GM21723 (cell line): ENCODE data around the gene SLC26A1.
"Not testable (repeated sequence)": the region's sequence is repeated elsewhere in the genome, so short reads cannot be mapped to it uniquely, and the experiment has no call there.

Experiments used
- ATAC-seq: cut with Tn5 transposase; IDR thresholded peaks from one replicate; pipeline ENCODE4 v1.9.1; 2021; ENCODE audit warnings: mild to moderate bottlenecking, moderate library complexity; ENCODE audit not compliant: unreplicated experiment

The SLC26A1 gene

GRCh38 chr4:985123-985830 lies 7.9 kb downstream of the SLC26A1 start:
- no peak for ATAC-seq

GRCh38 chr4:984336-985054 lies 8.7 kb downstream of the SLC26A1 start:
- ATAC-seq: no peak

DNA sequence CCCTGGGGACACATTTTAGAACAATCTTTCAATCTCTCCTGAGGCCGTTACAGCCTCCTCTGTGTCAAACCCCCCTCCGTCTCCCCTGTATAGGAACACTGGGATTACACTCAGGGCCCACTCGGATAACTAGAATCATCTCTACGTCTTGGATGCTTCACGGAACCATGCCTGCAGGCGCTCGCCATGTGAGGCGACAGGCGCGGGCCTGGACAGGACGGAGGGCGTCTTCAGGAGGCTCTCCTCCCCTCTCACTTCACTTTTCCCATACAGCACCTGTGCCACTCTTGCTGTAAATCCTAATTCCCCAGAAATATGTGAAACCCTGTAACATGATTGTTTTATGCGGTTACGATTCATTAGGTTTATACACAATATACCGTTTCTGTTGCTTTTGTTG lies 10.4 kb downstream of the SLC26A1 start:
- no peak for ATAC-seq

GRCh38 chr4:982291-982690 lies 10.9 kb downstream of the SLC26A1 start:
- ATAC-seq: no peak

DNA sequence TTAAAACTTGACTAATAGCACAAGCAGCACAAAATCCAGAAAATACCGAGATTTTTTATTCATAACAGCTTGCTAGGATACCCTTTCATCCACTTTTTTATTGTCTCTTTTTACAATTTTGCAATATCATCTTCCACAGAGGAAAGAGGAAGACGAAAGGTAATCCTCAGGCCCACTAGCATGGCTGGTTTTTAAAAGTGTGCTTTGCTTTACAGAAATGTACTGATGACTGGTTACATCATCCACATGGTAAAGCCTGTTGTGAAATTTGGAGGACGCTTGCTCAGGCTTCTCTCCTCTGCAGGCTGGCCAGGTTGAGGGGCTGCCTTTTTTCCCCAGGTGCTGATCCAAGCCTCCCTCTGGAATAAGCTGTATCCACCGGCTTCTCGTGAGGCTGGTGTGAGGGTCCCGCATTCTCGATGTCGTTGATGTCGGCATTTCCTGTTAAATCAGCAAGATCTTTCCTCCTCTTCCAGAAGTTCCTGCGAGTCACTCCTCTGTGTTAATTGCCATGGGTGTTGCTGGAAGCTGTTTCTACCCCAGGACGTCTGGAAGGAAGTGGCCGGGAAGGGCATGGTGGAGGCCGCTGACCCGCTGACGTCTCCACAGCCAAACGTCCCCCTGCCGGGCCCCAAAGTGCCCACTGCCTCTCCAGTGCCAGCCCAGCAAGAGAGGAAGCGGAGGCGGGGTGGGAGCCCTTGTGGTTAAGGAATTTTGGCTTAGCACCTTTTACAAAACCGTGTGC lies 14.1 kb downstream of the SLC26A1 start:
- ATAC-seq: no peak

- ATAC-seq: not testable (repeated sequence)
Measured at GRCh38 chr4:976016-976415, 17.2 kb downstream of the SLC26A1 start.

GRCh38 chr4:974668-975067 lies 18.5 kb downstream of the SLC26A1 start:
- ATAC-seq: no peak

GRCh38 chr4:973431-974397 lies 19.5 kb downstream of the SLC26A1 start, which contains the start of gene DGKQ:
Gene DGKQ (minus strand): TSS chr4:973569. CDS start chr4:973482, 87 bp downstream.
- ATAC-seq: peak; percentile 57

GRCh38 chr4:972651-973424 lies 20.4 kb downstream of the SLC26A1 start:
- peak; percentile 34 for ATAC-seq

GRCh38 chr4:971666-972500 lies 21.3 kb downstream of the SLC26A1 start:
- no peak for ATAC-seq

DNA sequence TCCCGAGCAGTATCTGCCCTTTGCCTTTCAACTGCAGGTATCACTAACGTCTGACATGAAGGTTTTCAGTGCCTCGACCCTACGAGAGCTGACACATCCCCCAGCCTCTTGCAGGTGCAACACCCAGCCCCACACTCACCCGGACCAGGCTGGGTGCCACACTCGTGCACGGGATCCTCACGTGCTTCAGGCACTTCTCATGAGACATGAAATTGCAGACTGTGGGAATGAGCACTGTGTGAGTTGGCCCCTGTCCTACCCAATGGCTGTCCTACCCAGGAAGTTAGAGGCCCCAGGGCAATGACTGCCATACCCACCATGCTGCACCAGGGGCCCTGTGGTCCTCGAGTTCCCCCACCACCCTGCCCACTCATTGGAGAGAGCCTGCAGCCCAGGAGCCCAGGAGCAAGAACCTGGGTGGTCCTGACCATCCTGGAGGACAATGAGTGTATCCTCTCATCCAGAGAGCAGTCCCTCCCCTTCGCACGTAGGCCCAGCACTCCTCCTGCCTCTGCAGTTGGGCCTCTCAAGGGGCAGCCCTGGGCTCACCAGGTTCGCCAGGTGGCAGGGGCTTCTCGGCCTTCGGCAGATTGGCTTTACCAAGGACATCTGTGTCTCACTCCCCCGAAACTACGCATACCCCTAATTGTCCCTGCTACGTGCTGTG lies 22.2 kb downstream of the SLC26A1 start:
- no peak for ATAC-seq

GRCh38 chr4:970046-970745 lies 23.0 kb downstream of the SLC26A1 start:
- ATAC-seq: no peak

DNA sequence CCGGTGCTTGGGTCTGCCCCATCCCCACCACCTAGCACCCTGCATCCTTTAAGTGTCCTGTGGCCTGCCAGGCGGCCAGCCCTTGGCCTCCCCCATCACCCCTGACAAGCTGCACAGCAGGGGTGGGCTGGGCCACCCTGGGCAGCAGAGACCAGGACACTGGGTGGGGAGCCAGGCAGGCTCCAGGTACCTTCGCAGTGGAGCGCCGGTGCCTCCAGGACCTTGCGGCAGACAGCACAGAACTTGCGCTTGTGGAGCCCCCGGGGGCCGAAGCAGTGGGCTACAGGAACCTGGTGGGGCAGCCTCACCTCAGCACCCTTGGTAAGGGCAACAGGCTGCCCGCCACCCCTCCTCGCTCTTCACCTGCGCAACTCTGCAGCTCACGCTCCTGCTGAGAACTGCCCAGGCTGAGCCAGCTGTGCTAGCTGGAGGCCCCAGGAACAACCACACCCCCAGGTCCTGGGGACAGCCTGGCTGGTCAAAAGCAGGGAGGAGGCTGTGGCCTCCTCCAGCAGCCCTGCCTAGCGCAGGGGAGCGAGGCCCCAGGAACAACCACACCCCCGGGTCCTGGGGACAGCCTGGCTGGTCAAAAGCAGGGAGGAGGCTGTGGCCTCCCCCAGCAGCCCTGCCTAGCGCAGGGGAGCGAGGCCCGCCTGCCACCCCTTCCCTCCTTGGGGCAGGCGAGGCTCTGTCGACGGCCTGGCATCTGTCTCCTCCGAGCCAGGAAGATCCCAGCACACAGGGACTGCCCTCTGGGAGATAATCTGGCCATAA lies 24.4 kb downstream of the SLC26A1 start:
- no peak for ATAC-seq

- no peak for ATAC-seq
Measured at GRCh38 chr4:968221-968620, 25.0 kb downstream of the SLC26A1 start.

DNA sequence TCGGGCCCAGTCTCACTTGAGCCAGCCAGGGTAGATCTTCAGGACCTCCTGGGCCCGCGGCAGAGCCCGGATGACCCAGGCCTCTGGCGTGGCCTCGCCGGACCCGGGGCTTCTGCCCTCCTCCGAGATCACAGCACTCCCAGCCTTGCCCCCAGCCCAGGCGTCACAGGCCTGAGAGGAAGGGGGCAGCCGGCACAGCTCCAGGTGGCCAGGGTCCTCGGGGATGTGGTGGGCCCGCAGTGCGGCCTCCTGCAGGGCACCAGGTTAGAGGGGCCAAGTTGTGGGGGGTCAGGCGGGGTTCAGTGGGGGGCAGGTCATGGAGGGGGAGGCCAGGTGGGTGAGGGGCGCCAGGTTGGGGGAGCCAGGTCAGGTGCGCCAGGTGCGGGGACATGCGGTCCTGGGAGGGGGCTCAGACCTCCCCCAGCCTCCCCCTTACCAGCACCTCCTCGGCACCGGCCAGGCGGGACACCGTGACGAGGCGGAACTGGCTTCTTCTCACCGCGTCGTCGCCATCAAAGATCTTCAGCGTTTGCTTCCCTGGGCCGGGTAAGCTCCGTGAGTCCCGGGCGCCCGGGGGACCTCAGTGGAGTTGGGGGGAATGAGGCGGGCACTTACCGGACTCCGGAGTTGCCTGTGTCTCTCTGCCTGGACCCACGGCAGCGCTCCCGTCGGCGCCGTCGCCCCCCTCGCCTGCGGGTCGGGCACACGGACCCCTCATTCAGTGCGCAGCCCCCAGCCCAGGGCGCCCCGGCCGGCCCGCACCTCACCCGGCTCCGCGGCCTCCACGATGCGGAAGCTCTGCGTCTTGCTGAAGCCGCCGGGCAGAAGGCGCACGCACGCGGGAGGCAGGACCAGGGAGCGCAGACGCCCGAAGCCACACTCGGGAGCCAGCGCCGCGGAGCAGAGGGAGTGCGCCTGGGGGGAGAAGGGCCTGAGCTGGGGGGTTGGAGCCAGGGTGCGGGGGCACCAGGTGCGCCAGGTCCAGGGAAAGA lies 25.8 kb downstream of the SLC26A1 start:
- ATAC-seq: no peak
